Thyroid gland (tissue), 4 donors: ENCODE measurements around the gene CTSS.
"Not testable (repeated sequence)": the region's sequence is repeated elsewhere in the genome, so short reads cannot be mapped to it uniquely, and the experiment has no call there.

Experiments
- POLR2A ChIP-seq, 2 donors: fragments of 450-650 bp; IDR thresholded peaks; one replicate each; pipeline ENCODE4 v1.6.1; 2017; ENCODE audit warnings: antibody characterized with exemption in 2 of 2, mild to moderate bottlenecking in 2 of 2, moderate library complexity in 1 of 2
- TF ChIP-seq, protein P1 (sequence below), 6 experiments: fragments of 200-600 bp in 3 of 6; fragments of 450-650 bp in 3 of 6; sonication (generic) in 3 of 6; IDR thresholded peaks; one replicate each; pipeline ENCODE4 v1.5.1; 2016 to 2019; ENCODE audit warnings: antibody characterized with exemption in 6 of 6, mild to moderate bottlenecking in 2 of 6, inconsistent platforms in 1 of 6, moderate library complexity in 1 of 6

DNA sequence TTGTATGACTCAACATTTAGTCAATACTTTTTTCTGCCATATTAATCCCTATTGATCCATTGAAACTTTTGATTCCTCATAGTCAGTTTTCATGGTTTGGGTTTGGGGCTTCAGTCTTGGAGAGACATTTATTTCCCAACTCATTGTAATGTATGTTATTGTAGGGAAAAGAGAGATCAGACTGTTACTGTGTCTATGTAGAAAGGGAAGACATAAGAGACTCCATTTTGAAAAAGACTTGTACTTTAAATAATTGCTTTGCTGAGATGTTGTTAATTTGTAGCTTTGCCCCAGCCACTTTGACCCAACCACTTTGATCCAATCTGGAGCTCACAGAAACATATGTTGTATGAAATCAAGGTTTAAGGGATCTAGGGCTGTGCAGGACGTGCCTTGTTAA is 56.5 kb downstream of the CTSS start:
- TF ChIP-seq POLR2A (IDR thresholded peaks at IDR 0.05), result not testable (repeated sequence)
- TF ChIP-seq, protein P1, sequence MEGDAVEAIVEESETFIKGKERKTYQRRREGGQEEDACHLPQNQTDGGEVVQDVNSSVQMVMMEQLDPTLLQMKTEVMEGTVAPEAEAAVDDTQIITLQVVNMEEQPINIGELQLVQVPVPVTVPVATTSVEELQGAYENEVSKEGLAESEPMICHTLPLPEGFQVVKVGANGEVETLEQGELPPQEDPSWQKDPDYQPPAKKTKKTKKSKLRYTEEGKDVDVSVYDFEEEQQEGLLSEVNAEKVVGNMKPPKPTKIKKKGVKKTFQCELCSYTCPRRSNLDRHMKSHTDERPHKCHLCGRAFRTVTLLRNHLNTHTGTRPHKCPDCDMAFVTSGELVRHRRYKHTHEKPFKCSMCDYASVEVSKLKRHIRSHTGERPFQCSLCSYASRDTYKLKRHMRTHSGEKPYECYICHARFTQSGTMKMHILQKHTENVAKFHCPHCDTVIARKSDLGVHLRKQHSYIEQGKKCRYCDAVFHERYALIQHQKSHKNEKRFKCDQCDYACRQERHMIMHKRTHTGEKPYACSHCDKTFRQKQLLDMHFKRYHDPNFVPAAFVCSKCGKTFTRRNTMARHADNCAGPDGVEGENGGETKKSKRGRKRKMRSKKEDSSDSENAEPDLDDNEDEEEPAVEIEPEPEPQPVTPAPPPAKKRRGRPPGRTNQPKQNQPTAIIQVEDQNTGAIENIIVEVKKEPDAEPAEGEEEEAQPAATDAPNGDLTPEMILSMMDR (IDR thresholded peaks at IDR 0.05), result not testable (repeated sequence)
